Measurements from ENCODE around the gene ADM.

ADM gene

GRCh38 chr11:10282117-10282516, 22.8 kb upstream of the ADM start:
- H2AFZ ChIP-seq (ENCODE audit: low read length): no peak overlapping the region
- DNase-seq: no peak
- no peaks in the 10 kb centered on the region for H3K27me3 ChIP-seq (replicated peaks; ENCODE audit: insufficient read depth, low read length)
- peaks cover 40% of the 10 kb centered on the region for H3K79me2 ChIP-seq (ENCODE audit: low read length)
- no peak overlapping the region for H3K9ac ChIP-seq (ENCODE audit: low read length)
- no peak overlapping the region for H3K27ac ChIP-seq (ENCODE audit: low read length)
- H3K9me2 ChIP-seq (replicated peaks; ENCODE audit: insufficient read depth, low read length): no peaks in the 10 kb centered on the region
- no peaks in the 10 kb centered on the region for H4K20me1 ChIP-seq (ENCODE audit: insufficient read depth, low read length)
- H3K4me1 ChIP-seq (ENCODE audit: low read length): no peaks in the 10 kb centered on the region
- TF ChIP-seq EZH2 (optimal IDR thresholded peaks at IDR 0.05; ENCODE audit: low read depth, low read length) (no peak), CTCF (IDR thresholded peaks at IDR 0.05; ENCODE audit: low read length) (no peak), EZH2phosphoT487 (IDR thresholded peaks at IDR 0.05; ENCODE audit: low read length) (no peak)
- H3F3A ChIP-seq (ENCODE audit: insufficient read depth, low read length): no peaks in the 10 kb centered on the region
- H3K4me3 ChIP-seq (ENCODE audit: low read length): no peak overlapping the region
- H3K9me3 ChIP-seq (replicated peaks; ENCODE audit: insufficient read depth, low read length): no peaks in the 10 kb centered on the region
- H3K36me3 ChIP-seq (replicated peaks; ENCODE audit: insufficient read depth, low read length): no peaks in the 10 kb centered on the region
- H3K4me2 ChIP-seq (ENCODE audit: low read depth, low read length): no peak overlapping the region

- H3K79me2 ChIP-seq (ENCODE audit: low read length): peaks cover 47% of the 10 kb centered on the region
- no peak overlapping the region for H3K4me2 ChIP-seq (ENCODE audit: low read depth, low read length)
Observed at GRCh38 chr11:10283991-10284390, 20.9 kb upstream of the ADM start.

GRCh38 chr11:10285148-10285802, 19.6 kb upstream of the ADM start:
- Histone ChIP-seq H3K36me3 (replicated peaks; ENCODE audit: insufficient read depth, low read length) (no peaks in the 10 kb centered on the region), H2AFZ (ENCODE audit: low read length) (no peak overlapping the region), H3K9me3 (replicated peaks; ENCODE audit: insufficient read depth, low read length) (no peaks in the 10 kb centered on the region), H4K20me1 (ENCODE audit: insufficient read depth, low read length) (no peaks in the 10 kb centered on the region), H3K27me3 (replicated peaks; ENCODE audit: insufficient read depth, low read length) (no peaks in the 10 kb centered on the region), H3K79me2 (ENCODE audit: low read length) (peaks cover 60% of the 10 kb centered on the region), H3K4me3 (ENCODE audit: low read length) (no peak overlapping the region), H3K9ac (ENCODE audit: low read length) (no peak overlapping the region), H3K4me2 (ENCODE audit: low read depth, low read length) (no peak overlapping the region), H3K9me2 (replicated peaks; ENCODE audit: insufficient read depth, low read length) (no peaks in the 10 kb centered on the region), H3F3A (ENCODE audit: insufficient read depth, low read length) (no peaks in the 10 kb centered on the region), H3K27ac (ENCODE audit: low read length) (no peak overlapping the region), H3K4me1 (ENCODE audit: low read length) (0 out of 2 replicates have a peak, but pooled peaks cover 3% of the 10 kb centered on the region)
- no peak for DNase-seq
- TF ChIP-seq CTCF (IDR thresholded peaks at IDR 0.05; ENCODE audit: low read length): no peak
- TF ChIP-seq EZH2phosphoT487 (IDR thresholded peaks at IDR 0.05; ENCODE audit: low read length): no peak
- TF ChIP-seq EZH2 (optimal IDR thresholded peaks at IDR 0.05; ENCODE audit: low read depth, low read length): no peak

More at GRCh38 chr11:10283991-10284390, 20.9 kb upstream of the ADM start:
- H3F3A ChIP-seq (ENCODE audit: insufficient read depth, low read length): no peaks in the 10 kb centered on the region
- no peaks in the 10 kb centered on the region for H3K9me2 ChIP-seq (replicated peaks; ENCODE audit: insufficient read depth, low read length)
- H2AFZ ChIP-seq (ENCODE audit: low read length): no peak overlapping the region
- H3K9ac ChIP-seq (ENCODE audit: low read length): no peak overlapping the region
- H4K20me1 ChIP-seq (ENCODE audit: insufficient read depth, low read length): no peaks in the 10 kb centered on the region
- no peaks in the 10 kb centered on the region for H3K36me3 ChIP-seq (replicated peaks; ENCODE audit: insufficient read depth, low read length)
- no peaks in the 10 kb centered on the region for H3K9me3 ChIP-seq (replicated peaks; ENCODE audit: insufficient read depth, low read length)
- H3K27ac ChIP-seq (ENCODE audit: low read length): no peak overlapping the region
- no peak overlapping the region for H3K4me3 ChIP-seq (ENCODE audit: low read length)
- 0 out of 2 replicates have a peak, but pooled peaks cover 3% of the 10 kb centered on the region for H3K4me1 ChIP-seq (ENCODE audit: low read length)
- TF ChIP-seq CTCF (IDR thresholded peaks at IDR 0.05; ENCODE audit: low read length) (no peak), EZH2 (optimal IDR thresholded peaks at IDR 0.05; ENCODE audit: low read depth, low read length) (no peak), EZH2phosphoT487 (IDR thresholded peaks at IDR 0.05; ENCODE audit: low read length) (no peak)
- no peaks in the 10 kb centered on the region for H3K27me3 ChIP-seq (replicated peaks; ENCODE audit: insufficient read depth, low read length)
- DNase-seq: no peak

All from MM.1S (cell line).